ENCODE results near the gene TSNAXIP1. TPM values are rescaled to one million over a fixed set of nuclear protein-coding genes. Genes with fewer than 3 reads are reported as not detected.

TSNAXIP1 gene
- total RNA-seq, 2 donors from 2014 or later: 2.1 to 8.0 TPM

DNA sequence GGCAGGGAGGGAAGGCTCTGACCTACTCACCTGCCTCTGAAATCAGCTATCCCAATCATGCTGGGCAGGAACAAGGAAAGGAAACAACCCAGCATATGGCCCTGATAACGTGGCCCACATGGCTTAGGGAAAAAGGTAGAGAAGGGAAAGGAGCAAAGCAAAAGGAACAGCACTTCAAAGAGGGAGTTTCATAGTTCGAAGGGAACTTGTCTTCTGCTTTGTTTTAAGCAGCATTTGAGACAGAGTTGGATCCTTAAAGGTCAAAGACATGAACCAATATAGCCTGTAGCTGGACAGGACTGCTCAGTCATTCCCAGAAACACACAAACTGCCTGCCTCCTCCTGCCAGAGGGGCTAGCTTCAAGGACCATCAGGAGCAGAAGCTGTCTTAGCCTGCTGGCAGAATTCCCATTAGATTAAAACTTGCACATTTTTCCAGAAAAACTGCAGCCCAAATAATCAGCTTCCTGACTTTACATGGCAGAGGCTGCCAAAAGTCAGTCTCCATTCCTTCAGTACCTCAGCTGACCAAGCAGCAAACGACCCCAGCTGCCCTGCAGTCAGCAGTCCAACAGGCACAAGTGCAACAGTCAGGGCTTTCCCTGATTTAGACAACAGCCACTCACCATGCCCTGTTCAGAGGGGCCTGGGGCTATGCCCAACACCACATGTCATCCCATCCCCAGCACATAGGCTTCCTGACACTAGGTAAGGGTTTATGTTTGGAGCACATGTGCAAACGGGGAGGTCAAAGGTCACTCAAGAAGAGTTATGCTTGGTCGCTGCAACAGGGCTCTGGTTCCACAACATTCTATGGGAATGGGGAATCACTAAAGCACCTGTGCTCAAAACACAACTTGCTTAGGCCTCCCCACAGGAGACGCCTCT lies 32.9 kb upstream of the TSNAXIP1 start:
- Histone ChIP-seq H3K9me3 (no peaks in the 10 kb centered on the region), H3K4me1 (replicated peaks) (no peaks in the 10 kb centered on the region), H3K27ac (no peak overlapping the region), H3K36me3 (no peaks in the 10 kb centered on the region), H3K27me3 (replicated peaks; ENCODE audit: insufficient read depth) (no peaks in the 10 kb centered on the region), H3K4me3 (no peak overlapping the region)
- no peak for DNase-seq (ENCODE audit: low spot score)
- WGBS: 70% methylated on average over 6 of the region's 6 CpGs
- TF ChIP-seq, protein P1, sequence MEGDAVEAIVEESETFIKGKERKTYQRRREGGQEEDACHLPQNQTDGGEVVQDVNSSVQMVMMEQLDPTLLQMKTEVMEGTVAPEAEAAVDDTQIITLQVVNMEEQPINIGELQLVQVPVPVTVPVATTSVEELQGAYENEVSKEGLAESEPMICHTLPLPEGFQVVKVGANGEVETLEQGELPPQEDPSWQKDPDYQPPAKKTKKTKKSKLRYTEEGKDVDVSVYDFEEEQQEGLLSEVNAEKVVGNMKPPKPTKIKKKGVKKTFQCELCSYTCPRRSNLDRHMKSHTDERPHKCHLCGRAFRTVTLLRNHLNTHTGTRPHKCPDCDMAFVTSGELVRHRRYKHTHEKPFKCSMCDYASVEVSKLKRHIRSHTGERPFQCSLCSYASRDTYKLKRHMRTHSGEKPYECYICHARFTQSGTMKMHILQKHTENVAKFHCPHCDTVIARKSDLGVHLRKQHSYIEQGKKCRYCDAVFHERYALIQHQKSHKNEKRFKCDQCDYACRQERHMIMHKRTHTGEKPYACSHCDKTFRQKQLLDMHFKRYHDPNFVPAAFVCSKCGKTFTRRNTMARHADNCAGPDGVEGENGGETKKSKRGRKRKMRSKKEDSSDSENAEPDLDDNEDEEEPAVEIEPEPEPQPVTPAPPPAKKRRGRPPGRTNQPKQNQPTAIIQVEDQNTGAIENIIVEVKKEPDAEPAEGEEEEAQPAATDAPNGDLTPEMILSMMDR (IDR thresholded peaks at IDR 0.05): no peak
- TF ChIP-seq POLR2A (IDR thresholded peaks at IDR 0.05) (no peak), POLR2AphosphoS5 (IDR thresholded peaks at IDR 0.05) (no peak)
- intact Hi-C loops (cut with DNase I): no loop called here

DNA sequence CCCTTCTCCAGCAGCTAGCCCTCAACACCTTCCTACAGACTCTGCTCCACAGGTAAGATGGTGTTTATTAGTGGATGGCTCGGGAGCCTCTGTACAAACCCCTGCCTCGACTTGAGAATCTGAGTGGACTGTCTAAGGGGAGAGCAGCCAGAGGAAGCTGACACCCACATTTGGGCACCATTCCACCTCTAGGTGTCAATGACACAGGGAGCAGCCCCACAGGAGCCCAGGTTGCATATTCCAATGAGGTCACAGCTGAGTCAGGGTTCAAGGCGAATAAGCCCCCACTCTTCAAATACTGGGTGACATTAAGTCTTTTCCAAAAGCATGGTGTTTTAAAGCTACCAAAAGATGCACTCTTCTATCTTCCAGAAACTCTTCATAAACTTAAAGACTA lies 32.2 kb upstream of the TSNAXIP1 start:
- Histone ChIP-seq H3K27me3 (replicated peaks; ENCODE audit: insufficient read depth) (no peaks in the 10 kb centered on the region), H3K4me3 (no peak overlapping the region), H3K9me3 (no peaks in the 10 kb centered on the region), H3K36me3 (no peaks in the 10 kb centered on the region), H3K4me1 (replicated peaks) (no peaks in the 10 kb centered on the region), H3K27ac (no peak overlapping the region)
- TF ChIP-seq, protein P1 (IDR thresholded peaks at IDR 0.05): no peak
- TF ChIP-seq POLR2AphosphoS5 (IDR thresholded peaks at IDR 0.05) (no peak), POLR2A (IDR thresholded peaks at IDR 0.05) (no peak)
- no peak for DNase-seq (ENCODE audit: low spot score)
- intact Hi-C loops (cut with DNase I): no loop called here
- 87% methylated on average over 3 of the region's 3 CpGs for WGBS

DNA sequence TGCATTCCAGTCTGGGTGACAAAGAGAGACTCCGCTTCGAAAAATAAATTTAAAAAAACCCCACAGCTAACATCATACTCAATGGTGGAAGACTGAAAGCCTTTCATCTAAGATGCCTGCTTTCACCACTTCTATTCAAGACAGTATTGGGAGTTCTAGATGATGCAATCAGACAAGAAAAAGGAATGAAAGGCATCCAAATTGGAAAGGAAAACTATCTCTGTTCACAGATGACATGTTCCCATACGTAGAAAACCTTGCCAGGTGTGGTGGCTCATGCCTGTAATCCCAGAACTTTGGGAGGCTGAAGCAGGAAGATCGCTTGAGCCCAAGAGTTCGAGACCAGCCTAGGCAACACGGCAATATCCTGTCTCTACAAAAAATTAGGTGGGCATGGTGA lies 31.4 kb upstream of the TSNAXIP1 start:
- DNase-seq (ENCODE audit: low spot score): no peak
- Histone ChIP-seq H3K27ac (no peak overlapping the region), H3K4me1 (replicated peaks) (no peaks in the 10 kb centered on the region), H3K9me3 (no peaks in the 10 kb centered on the region), H3K36me3 (no peaks in the 10 kb centered on the region), H3K4me3 (no peak overlapping the region), H3K27me3 (replicated peaks; ENCODE audit: insufficient read depth) (no peaks in the 10 kb centered on the region)
- TF ChIP-seq POLR2A (IDR thresholded peaks at IDR 0.05) (no peak), POLR2AphosphoS5 (IDR thresholded peaks at IDR 0.05) (no peak)
- TF ChIP-seq, protein P1 (IDR thresholded peaks at IDR 0.05): no peak
- intact Hi-C loops (cut with DNase I): no loop called here
- WGBS: 95% methylated on average over 6 of the region's 6 CpGs

DNA sequence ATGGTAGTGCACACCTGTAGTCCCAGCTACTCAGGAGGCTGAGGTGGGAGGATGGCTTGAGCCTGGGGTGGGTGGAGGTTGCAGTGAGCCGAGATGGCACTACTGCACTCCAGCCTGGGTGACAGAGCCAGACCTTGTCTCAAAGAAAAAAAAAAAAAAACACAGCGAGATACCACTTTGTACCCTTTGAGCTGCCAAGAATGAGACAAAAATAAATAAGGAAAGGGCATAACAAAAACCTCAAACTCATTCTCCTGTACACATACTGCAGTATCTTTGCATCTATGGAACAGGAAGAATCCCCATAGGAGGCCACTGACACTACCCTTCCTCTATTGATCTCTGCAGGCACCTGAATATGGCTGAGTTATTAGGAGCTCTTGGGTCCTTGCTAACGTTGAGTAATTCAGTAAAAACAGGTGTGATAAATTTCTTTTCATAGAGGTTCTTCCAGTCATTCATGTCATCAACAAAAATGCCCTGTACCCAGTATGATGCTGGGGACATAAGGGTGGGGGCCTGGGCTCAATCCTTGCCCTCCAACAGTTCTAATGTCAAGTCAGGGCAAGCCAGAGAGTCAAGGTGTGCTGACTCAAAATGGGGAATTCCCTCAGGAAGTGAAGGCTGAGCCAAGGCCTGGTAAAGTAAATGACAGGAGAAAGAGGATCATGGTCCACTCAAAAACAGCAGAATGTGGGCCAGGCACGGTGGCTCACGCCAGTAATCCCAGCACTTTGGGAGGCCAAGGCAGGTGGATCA lies 27.3 kb upstream of the TSNAXIP1 start:
- Histone ChIP-seq H3K27me3 (replicated peaks; ENCODE audit: insufficient read depth) (no peaks in the 10 kb centered on the region), H3K27ac (peak overlapping the region in 1 of 2 donors; percentile 25), H3K9me3 (no peaks in the 10 kb centered on the region), H3K36me3 (no peaks in the 10 kb centered on the region), H3K4me3 (no peak overlapping the region), H3K4me1 (replicated peaks) (no peaks in the 10 kb centered on the region)
- WGBS: 42% methylated on average over 5 of the region's 5 CpGs
- peak; percentile 22 for DNase-seq (ENCODE audit: low spot score)
- intact Hi-C loops (cut with DNase I): no loop called here
- TF ChIP-seq POLR2A (IDR thresholded peaks at IDR 0.05) (no peak), POLR2AphosphoS5 (IDR thresholded peaks at IDR 0.05) (peak; percentile 32)
- TF ChIP-seq, protein P1 (IDR thresholded peaks at IDR 0.05): no peak
